IPS DF 4.7 (cell line): ENCODE data around the gene FRMPD4.

Experiments
- DNase-seq: peaks from one replicate; pipeline ENCODE4 v3.0.0-alpha.2; 2013; ENCODE audit warnings: low spot score; ENCODE audit errors: extremely low read depth

The FRMPD4 gene

GRCh38 chrX:12722314-12722713 lies 584.0 kb downstream of the FRMPD4 start:
- no peak for DNase-seq

DNA sequence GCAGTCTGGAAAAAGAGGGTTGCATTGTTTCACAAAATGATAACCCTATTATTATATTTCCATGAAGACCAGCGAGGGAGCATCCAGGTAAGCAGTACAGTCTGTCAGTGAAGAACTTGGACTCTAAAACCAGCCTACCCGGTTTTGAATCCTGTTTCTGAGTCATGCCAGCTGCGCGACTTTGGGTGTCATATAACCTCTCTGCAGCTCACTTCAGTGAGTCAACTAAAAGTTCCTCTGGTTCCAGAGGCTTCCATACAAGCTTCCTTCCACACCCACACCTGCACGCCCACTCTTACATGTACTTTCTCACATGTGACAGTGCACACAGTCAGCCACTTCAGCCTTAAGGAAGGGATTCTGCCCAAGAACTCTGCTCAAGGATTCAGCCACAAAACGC lies 603.1 kb downstream of the FRMPD4 start:
- no peak for DNase-seq

GRCh38 chrX:12747433-12747832 lies 609.2 kb downstream of the FRMPD4 start:
- DNase-seq: no peak

GRCh38 chrX:12751887-12752286 lies 613.6 kb downstream of the FRMPD4 start:
- DNase-seq: no peak

DNA sequence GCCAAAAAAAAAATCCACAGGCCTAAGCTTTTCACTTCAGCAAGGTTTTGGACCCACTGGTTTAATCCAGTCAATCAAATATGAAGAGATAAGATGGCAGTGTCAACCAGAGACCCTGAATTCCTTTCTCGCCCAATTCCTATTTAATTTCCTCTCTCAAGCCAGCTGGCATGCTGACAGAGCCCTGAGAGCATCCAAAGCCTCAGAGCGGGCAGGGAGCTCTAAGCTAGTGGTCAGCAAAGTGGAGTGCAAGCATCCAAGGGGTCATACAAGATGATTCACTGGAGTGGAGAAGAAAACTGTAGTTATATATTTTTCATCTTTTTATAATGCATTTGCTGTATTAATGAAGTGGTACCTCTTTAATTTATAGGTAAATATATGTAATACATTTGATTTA lies 615.1 kb downstream of the FRMPD4 start:
- DNase-seq: no peak

DNA sequence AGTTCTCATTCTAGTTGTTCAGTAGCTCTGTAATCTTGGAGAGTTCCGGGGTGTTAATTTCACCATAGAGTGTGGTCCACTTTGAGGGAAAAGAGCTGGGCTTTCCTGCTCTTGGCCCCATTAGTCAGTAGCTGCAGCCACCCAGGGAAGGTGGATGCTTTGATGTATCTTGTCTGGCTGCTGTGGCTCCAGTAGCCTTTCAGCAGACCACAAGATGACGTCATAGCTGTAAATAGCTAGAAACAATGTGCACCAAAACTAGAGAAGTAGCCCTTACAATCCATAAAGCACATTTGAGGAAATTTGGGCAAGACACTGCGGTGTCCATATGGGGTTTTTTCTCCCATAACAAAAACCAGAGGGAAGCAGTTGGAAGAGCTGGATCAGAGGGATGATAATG lies 620.0 kb downstream of the FRMPD4 start:
- DNase-seq: no peak

DNA sequence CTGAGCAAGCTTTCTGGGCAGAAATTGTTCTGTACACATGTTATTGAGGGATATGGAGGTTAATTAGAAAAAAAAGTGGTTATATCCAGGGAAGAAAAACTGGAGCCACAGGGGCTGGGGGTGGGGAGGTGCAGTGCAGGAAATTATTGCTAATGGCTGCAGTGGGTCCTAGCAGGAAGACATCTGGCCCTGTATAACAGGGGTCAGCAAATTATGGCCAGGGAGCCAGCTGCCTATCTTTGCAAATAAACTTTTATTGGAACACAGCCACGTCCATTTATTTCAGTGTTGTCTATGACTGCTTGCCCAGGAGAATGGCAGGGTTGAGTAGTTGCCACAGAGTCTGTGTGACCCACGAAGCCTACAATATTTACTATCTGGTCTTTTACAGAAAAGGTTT lies 629.6 kb downstream of the FRMPD4 start:
- DNase-seq: no peak

GRCh38 chrX:12768491-12768890 lies 630.2 kb downstream of the FRMPD4 start:
- no peak for DNase-seq

- DNase-seq: no peak
These were observed 632.2 kb downstream of the FRMPD4 start for GRCh38 chrX:12770440-12770839.

DNA sequence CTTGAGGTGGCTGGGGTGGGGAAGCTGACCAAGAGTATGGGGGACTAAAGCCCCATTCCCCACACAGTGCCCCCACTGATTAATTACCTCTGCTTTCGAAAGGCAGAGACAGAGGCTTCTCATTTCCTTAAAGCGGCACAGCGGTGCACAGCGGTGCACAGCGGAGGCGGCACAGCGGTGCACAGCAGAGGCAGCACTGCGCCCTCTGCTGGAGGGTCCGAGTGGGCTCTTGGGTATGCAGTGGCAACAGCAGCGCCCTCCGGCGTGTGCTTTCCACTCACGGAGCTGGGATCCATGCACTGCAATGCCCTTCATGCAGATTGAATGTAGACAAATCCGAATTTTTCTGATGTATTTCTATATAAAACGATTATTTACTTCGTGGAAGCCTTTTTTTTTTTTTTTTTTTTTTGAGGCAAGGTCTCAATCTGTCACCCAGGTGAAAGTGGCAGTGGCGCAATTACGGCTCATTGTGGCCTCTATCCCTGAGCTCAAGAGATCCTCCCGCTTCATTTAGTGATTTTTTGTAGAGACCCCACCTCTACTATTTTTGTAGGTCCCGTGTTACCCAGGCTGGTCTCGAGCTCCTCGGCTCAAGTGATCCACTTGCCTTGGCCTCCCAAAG lies 633.3 kb downstream of the FRMPD4 start:
- peak; percentile 9 for DNase-seq
